BJ (cell line): Measurements from ENCODE around the gene NPHP4. TPM values are rescaled to one million over a fixed set of nuclear protein-coding genes. Genes with fewer than 3 reads are reported as not detected.

ENCODE experiments used
- CTCF ChIA-PET: fragments of 350-600 bp; formaldehyde crosslinking; extraction: SDS; loops from one replicate; lab custom pipeline; 2021; ENCODE audit warnings: antibody characterized with exemption, inconsistent platforms; lab: Yijun Ruan, JAX
- POLR2A ChIA-PET: fragments of 300-600 bp; sonication (Branson Sonifier 250); formaldehyde crosslinking; extraction: SDS; loops from one replicate; lab custom pipeline; 2021; ENCODE audit warnings: antibody characterized with exemption; lab: Charles Lee
- DNase-seq: peaks from one replicate; pipeline ENCODE4 v3.0.0-alpha.2; 2011; ENCODE audit warnings: low read depth
- H3K27me3 ChIP-seq: 2 replicates; pipeline ENCODE4 v1.6.0; 2011; ENCODE audit warnings: low read length; ENCODE audit not compliant: control insufficient read depth, insufficient read depth
- H3K36me3 ChIP-seq: 2 replicates; pipeline ENCODE4 v1.5.1; 2011; ENCODE audit warnings: low read length; ENCODE audit not compliant: control insufficient read depth, insufficient read depth
- H3K4me3 ChIP-seq: 2 replicates; pipeline ENCODE4 v1.5.1; 2011; ENCODE audit warnings: low read depth, mild to moderate bottlenecking, control low read depth, low read length
- polyA plus RNA-seq: library from polyadenylated mRNA; depleted of rRNA; stranded (reverse); fragments of >200 nt; gene quantifications from 2 replicates; pipeline ENCODE4 v1.2.3, GENCODE V29; 2011
- TF ChIP-seq, protein P1 (sequence below): IDR thresholded peaks from 2 replicates; pipeline ENCODE4 v1.5.1; 2011; ENCODE audit warnings: low read depth, mild to moderate bottlenecking, control low read depth, inconsistent platforms, low read length, moderate library complexity; ENCODE audit not compliant: insufficient read depth

NPHP4 gene
- polyA plus RNA-seq, 1 experiment, result 4.3 TPM

GRCh38 chr1:6033986-6034749 is 41.9 kb upstream of the NPHP4 start:
- H3K36me3 ChIP-seq, result no peaks in the 10 kb centered on the region
- peaks cover 2% of the 10 kb centered on the region; the same call in 1 of the 2 replicates for H3K27me3 ChIP-seq
- H3K4me3 ChIP-seq, result no peak overlapping the region
- TF ChIP-seq, protein P1, sequence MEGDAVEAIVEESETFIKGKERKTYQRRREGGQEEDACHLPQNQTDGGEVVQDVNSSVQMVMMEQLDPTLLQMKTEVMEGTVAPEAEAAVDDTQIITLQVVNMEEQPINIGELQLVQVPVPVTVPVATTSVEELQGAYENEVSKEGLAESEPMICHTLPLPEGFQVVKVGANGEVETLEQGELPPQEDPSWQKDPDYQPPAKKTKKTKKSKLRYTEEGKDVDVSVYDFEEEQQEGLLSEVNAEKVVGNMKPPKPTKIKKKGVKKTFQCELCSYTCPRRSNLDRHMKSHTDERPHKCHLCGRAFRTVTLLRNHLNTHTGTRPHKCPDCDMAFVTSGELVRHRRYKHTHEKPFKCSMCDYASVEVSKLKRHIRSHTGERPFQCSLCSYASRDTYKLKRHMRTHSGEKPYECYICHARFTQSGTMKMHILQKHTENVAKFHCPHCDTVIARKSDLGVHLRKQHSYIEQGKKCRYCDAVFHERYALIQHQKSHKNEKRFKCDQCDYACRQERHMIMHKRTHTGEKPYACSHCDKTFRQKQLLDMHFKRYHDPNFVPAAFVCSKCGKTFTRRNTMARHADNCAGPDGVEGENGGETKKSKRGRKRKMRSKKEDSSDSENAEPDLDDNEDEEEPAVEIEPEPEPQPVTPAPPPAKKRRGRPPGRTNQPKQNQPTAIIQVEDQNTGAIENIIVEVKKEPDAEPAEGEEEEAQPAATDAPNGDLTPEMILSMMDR, result peak; percentile 75
- CTCF ChIA-PET, result interaction anchor here (0.6 to 2.3 kb wide), 19 partner anchors 10 to 212 kb away, joined by 3 to 14 read pairs (median 5); no protein-coding TSS in a partner anchor
- no peak for DNase-seq
- POLR2A ChIA-PET, result no interaction called here

DNA sequence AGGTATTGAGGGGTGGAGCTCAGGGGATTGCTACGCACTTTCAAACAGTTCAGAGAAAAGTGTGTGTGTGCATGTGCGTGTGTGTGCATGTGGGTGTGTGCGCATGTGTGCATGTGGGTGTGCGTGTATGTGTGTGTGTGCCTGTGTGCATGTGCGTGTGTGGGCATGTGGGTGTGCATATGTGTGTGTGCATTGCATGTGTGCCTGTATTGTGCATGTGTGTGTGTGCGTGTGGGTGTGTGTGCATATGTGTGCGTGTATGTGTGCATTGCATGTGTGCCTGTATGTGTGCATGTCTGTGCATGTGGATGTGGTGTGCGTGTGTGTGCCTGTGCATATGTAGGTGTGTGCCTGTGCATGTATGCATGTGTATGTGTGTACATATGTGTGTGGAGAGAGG is 40.9 kb upstream of the NPHP4 start:
- ChIA-PET CTCF (interaction anchor here (0.7 to 2.3 kb wide), 5 partner anchors 8 to 212 kb away, joined by 3 to 14 read pairs (median 10); no protein-coding TSS in a partner anchor), POLR2A (no interaction called here)
- Histone ChIP-seq H3K27me3 (peaks cover 2% of the 10 kb centered on the region; the same call in 1 of the 2 replicates), H3K4me3 (no peak overlapping the region), H3K36me3 (no peaks in the 10 kb centered on the region)
- TF ChIP-seq, protein P1, result no peak
- no peak for DNase-seq

GRCh38 chr1:6030547-6031261 is 38.5 kb upstream of the NPHP4 start:
- CTCF ChIA-PET, result no interaction called here
- no peaks in the 10 kb centered on the region for H3K36me3 ChIP-seq
- POLR2A ChIA-PET, result no interaction called here
- TF ChIP-seq, protein P1, result no peak
- H3K27me3 ChIP-seq, result peaks cover 2% of the 10 kb centered on the region; the same call in 1 of the 2 replicates
- no peak overlapping the region for H3K4me3 ChIP-seq
- no peak for DNase-seq

GRCh38 chr1:6030132-6030531 is 37.9 kb upstream of the NPHP4 start:
- Histone ChIP-seq H3K27me3 (peaks cover 2% of the 10 kb centered on the region; the same call in 1 of the 2 replicates), H3K4me3 (no peak overlapping the region), H3K36me3 (no peaks in the 10 kb centered on the region)
- ChIA-PET CTCF (no interaction called here), POLR2A (no interaction called here)
- TF ChIP-seq, protein P1, result no peak
- no peak for DNase-seq

- CTCF ChIA-PET, result interaction anchor here (1.2 kb wide), 1 partner anchor 177 kb away, joined by 3 read pairs; no protein-coding TSS in a partner anchor
- TF ChIP-seq, protein P1, result no peak
These were observed 37.1 kb upstream of the NPHP4 start for GRCh38 chr1:6029351-6029750.

More at GRCh38 chr1:6029351-6029750, 37.1 kb upstream of the NPHP4 start:
- Histone ChIP-seq H3K36me3 (no peaks in the 10 kb centered on the region), H3K27me3 (peaks cover 2% of the 10 kb centered on the region; the same call in 1 of the 2 replicates), H3K4me3 (no peak overlapping the region)
- POLR2A ChIA-PET, result no interaction called here
- DNase-seq, result no peak
